Stomach (tissue), 4 donors: ENCODE results near the gene PGM5.
A peak's percentile ranks its signal among the peaks of the same experiment; 100 is the strongest.
"Not testable (repeated sequence)": the region's sequence is repeated elsewhere in the genome, so short reads cannot be mapped to it uniquely, and the experiment has no call there.

Source experiments
- POLR2A ChIP-seq, 4 donors: fragments of 450-650 bp; IDR thresholded peaks; one replicate each; pipeline ENCODE4 v1.6.1; 2016; ENCODE audit warnings: antibody characterized with exemption in 4 of 4, control low read depth in 2 of 4, mild to moderate bottlenecking in 1 of 4, moderate library complexity in 1 of 4
- TF ChIP-seq, protein P1 (sequence below), 7 experiments: fragments of 450-650 bp in 4 of 7; fragments of 200-600 bp in 3 of 7; sonication (generic) in 3 of 7; IDR thresholded peaks; one replicate each; pipeline ENCODE4 v1.5.1; 2016 to 2019; ENCODE audit warnings: antibody characterized with exemption in 7 of 7, control low read depth in 2 of 7, mild to moderate bottlenecking in 1 of 7

DNA sequence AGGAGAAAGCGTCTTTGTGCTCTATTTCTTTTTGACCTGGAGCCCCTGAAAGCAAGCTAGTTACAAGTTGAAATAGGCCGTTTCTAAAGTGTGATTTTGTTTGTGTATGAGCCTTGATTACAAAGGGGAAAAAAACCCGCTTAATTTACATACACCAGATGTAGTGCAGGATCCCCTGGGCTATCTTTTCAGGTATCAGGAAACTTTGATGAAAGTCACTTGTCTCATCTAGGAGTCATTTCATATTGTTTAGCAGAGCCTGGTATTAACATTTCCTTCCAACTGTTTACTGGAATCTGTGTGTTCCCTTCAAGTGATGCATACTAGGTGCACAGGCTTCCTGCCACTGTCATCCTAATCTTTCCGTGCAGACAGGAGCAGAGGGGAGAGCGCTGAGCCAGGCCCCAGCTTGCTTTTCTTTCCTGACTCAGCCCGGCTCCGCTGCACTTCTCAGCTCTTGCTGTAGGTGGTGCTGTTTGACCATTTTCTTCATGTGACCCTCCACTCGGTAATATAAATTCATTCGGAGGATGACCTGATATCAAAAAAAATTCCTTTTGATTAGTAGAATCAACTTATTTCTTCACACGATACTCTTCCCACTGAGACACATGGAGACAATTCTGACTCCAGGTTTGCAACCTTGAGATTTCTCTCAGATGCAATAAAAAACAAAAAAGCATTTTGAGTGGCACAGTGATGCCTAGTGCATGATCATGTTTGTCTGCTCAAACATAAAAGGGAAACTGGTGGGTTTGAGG lies 14.0 kb upstream of the PGM5 start:
- TF ChIP-seq, protein P1, sequence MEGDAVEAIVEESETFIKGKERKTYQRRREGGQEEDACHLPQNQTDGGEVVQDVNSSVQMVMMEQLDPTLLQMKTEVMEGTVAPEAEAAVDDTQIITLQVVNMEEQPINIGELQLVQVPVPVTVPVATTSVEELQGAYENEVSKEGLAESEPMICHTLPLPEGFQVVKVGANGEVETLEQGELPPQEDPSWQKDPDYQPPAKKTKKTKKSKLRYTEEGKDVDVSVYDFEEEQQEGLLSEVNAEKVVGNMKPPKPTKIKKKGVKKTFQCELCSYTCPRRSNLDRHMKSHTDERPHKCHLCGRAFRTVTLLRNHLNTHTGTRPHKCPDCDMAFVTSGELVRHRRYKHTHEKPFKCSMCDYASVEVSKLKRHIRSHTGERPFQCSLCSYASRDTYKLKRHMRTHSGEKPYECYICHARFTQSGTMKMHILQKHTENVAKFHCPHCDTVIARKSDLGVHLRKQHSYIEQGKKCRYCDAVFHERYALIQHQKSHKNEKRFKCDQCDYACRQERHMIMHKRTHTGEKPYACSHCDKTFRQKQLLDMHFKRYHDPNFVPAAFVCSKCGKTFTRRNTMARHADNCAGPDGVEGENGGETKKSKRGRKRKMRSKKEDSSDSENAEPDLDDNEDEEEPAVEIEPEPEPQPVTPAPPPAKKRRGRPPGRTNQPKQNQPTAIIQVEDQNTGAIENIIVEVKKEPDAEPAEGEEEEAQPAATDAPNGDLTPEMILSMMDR (IDR thresholded peaks at IDR 0.05), result peak in 3 of 7 experiments; percentile 5 to 45 (median 5)
- not testable (repeated sequence) for TF ChIP-seq POLR2A (IDR thresholded peaks at IDR 0.05)
